KG1 (cell line): ENCODE data around the gene PRSS53.
A peak's percentile ranks its signal among the peaks of the same experiment; 100 is the strongest.

Source experiments
- DNase-seq: peaks from one replicate; lab custom pipeline; 2025; lab: John Stamatoyannopoulos, UW

PRSS53 gene

GRCh38 chr16:31078597-31079341 lies 10.0 kb downstream of the PRSS53 start:
- no peak for DNase-seq

GRCh38 chr16:31077592-31078396 lies 10.9 kb downstream of the PRSS53 start:
- no peak for DNase-seq

GRCh38 chr16:31077024-31077423 lies 11.7 kb downstream of the PRSS53 start:
- DNase-seq = no peak

GRCh38 chr16:31076319-31076718 lies 12.4 kb downstream of the PRSS53 start:
- DNase-seq = no peak

- no peak for DNase-seq
Measured at GRCh38 chr16:31074814-31075183, 13.9 kb downstream of the PRSS53 start.

GRCh38 chr16:31073970-31074813 lies 14.6 kb downstream of the PRSS53 start, which contains the start of the genes ZNF646 and ZNF668:
TSS of gene ZNF646 (plus strand) at chr16:31074422. CDS start at chr16:31076325, 1,903 bp downstream.
TSS of gene ZNF668 (minus strand) at chr16:31074240. CDS start at chr16:31064459, 9,781 bp downstream.
- DNase-seq = peak; percentile 99

GRCh38 chr16:31073142-31073969 lies 15.4 kb downstream of the PRSS53 start:
- peak; percentile 83 for DNase-seq

- peak; percentile 42 for DNase-seq
Measured at GRCh38 chr16:31072540-31073141, 16.1 kb downstream of the PRSS53 start.

GRCh38 chr16:31071861-31072260 lies 16.9 kb downstream of the PRSS53 start:
- DNase-seq = no peak

- no peak for DNase-seq
Measured at GRCh38 chr16:31067342-31067741, 21.4 kb downstream of the PRSS53 start.

- DNase-seq = no peak
Measured at GRCh38 chr16:31064882-31065461, 23.8 kb downstream of the PRSS53 start.

GRCh38 chr16:31063843-31064611 lies 24.7 kb downstream of the PRSS53 start:
- no peak for DNase-seq

GRCh38 chr16:31063495-31063842 lies 25.3 kb downstream of the PRSS53 start:
- DNase-seq = no peak

GRCh38 chr16:31061813-31062440 lies 26.8 kb downstream of the PRSS53 start:
- no peak for DNase-seq

- DNase-seq = no peak
Measured at GRCh38 chr16:31061126-31061812, 27.5 kb downstream of the PRSS53 start.

- DNase-seq = no peak
Measured at GRCh38 chr16:31055613-31056012, 33.1 kb downstream of the PRSS53 start.

- DNase-seq = no peak
Measured at GRCh38 chr16:31052114-31052513, 36.6 kb downstream of the PRSS53 start.

GRCh38 chr16:31050280-31051030 lies 38.3 kb downstream of the PRSS53 start:
- no peak for DNase-seq
